Measurements from ENCODE around the gene NASP.

Gene NASP

DNA sequence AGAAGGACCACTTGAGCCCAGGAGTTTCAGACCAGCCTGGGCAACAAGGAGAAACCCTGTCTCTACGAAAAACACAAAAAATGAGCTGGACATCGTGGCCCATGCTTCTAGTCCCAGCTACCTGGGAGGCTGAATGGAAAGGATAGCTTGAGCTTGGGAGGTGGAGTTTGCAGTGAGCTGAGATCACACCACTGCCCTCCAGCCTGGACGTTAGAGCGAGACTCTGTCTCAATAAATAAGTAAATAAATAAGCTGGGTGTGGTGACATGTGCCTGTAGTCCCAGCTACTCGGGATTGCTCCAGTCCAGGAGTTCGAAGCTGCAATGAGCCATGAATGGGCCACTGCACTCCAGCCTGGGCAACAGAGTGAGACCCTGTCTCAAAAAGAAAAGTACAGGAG lies 29.6 kb upstream of the NASP start:
- no peak overlapping the region for H3K4me3 ChIP-seq (ENCODE audit: low read depth in 1 of 2, low read length in 2 of 2)
- H3K27me3 ChIP-seq (ENCODE audit: insufficient read depth, low read length, poor library complexity): no peaks in the 10 kb centered on the region
- no peak for TF ChIP-seq EZH2 (IDR thresholded peaks at IDR 0.05; ENCODE audit: borderline replicate concordance, low read depth, low read length, severe bottlenecking)
- TF ChIP-seq, protein P1, sequence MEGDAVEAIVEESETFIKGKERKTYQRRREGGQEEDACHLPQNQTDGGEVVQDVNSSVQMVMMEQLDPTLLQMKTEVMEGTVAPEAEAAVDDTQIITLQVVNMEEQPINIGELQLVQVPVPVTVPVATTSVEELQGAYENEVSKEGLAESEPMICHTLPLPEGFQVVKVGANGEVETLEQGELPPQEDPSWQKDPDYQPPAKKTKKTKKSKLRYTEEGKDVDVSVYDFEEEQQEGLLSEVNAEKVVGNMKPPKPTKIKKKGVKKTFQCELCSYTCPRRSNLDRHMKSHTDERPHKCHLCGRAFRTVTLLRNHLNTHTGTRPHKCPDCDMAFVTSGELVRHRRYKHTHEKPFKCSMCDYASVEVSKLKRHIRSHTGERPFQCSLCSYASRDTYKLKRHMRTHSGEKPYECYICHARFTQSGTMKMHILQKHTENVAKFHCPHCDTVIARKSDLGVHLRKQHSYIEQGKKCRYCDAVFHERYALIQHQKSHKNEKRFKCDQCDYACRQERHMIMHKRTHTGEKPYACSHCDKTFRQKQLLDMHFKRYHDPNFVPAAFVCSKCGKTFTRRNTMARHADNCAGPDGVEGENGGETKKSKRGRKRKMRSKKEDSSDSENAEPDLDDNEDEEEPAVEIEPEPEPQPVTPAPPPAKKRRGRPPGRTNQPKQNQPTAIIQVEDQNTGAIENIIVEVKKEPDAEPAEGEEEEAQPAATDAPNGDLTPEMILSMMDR (IDR thresholded peaks at IDR 0.05; ENCODE audit: borderline replicate concordance, extremely low read depth, low read length, poor library complexity, severe bottlenecking): no peak
- H3K4me2 ChIP-seq (ENCODE audit: insufficient read depth, low read length): no peak overlapping the region
- no peak overlapping the region for H3K9ac ChIP-seq (ENCODE audit: low read depth, low read length)
- DNase-seq (no peak), ATAC-seq (ENCODE audit: insufficient read depth, low read depth) (no peak)
- H3K79me2 ChIP-seq (ENCODE audit: insufficient read depth, low read length): peaks cover 60% of the 10 kb centered on the region
- H2AFZ ChIP-seq (ENCODE audit: low read depth, low read length): no peak overlapping the region
- no peak overlapping the region for H3K27ac ChIP-seq (ENCODE audit: low read length)
- H3K9me3 ChIP-seq (ENCODE audit: insufficient read depth, low read length, severe bottlenecking): no peaks in the 10 kb centered on the region
- H3K4me1 ChIP-seq (ENCODE audit: insufficient read depth, low read length): peaks cover 26% of the 10 kb centered on the region
- peaks cover 6% of the 10 kb centered on the region; the same call in 1 of the 2 replicates for H4K20me1 ChIP-seq (ENCODE audit: insufficient read depth, low read length)
- peaks cover 25% of the 10 kb centered on the region for H3K36me3 ChIP-seq (ENCODE audit: insufficient read depth, low read length)

DNA sequence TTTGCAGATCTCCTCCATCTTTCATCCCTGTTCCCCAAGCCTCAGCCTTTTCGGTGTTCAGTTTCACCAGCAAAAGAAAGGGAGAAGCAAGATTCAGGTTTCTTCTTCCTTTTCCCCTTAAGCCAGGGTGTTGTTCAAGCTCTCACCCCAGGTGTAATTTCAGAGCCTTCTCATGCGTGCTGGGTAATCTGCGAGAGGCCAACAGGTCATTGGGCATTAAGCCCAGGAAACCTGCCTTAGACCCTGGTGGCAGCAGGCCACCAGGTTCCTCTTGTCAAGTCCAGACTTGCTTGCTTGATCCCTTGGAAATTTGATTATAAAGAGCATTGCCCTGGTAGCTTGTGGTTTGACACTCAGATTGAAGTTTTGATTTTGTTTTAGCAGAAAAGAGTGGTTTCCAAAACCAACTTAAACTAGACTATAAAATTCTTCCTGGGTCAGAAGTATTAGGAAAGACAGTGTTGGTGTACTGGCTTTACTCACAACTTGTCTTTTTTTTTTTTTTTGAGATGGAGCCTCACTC lies 26.4 kb upstream of the NASP start:
- H3K36me3 ChIP-seq (ENCODE audit: insufficient read depth, low read length): peaks cover 45% of the 10 kb centered on the region
- ATAC-seq (ENCODE audit: insufficient read depth, low read depth): no peak
- TF ChIP-seq EZH2 (IDR thresholded peaks at IDR 0.05; ENCODE audit: borderline replicate concordance, low read depth, low read length, severe bottlenecking): no peak
- TF ChIP-seq, protein P1 (IDR thresholded peaks at IDR 0.05; ENCODE audit: borderline replicate concordance, extremely low read depth, low read length, poor library complexity, severe bottlenecking): no peak
- no peaks in the 10 kb centered on the region for H3K27me3 ChIP-seq (ENCODE audit: insufficient read depth, low read length, poor library complexity)
- H3K4me1 ChIP-seq (ENCODE audit: insufficient read depth, low read length): peaks cover 3% of the 10 kb centered on the region
- no peak for DNase-seq
- H3K9me3 ChIP-seq (ENCODE audit: insufficient read depth, low read length, severe bottlenecking): no peaks in the 10 kb centered on the region
- peak overlapping the region; percentile 31; the same call in 1 of the 2 replicates for H3K27ac ChIP-seq (ENCODE audit: low read length)
- no peak overlapping the region for H3K4me2 ChIP-seq (ENCODE audit: insufficient read depth, low read length)
- H3K79me2 ChIP-seq (ENCODE audit: insufficient read depth, low read length): peaks cover 56% of the 10 kb centered on the region
- H3K4me3 ChIP-seq (ENCODE audit: low read depth in 1 of 2, low read length in 2 of 2): no peak overlapping the region
- H4K20me1 ChIP-seq (ENCODE audit: insufficient read depth, low read length): peaks cover 10% of the 10 kb centered on the region; the same call in 1 of the 2 replicates
- H2AFZ ChIP-seq (ENCODE audit: low read depth, low read length): no peak overlapping the region
- no peak overlapping the region for H3K9ac ChIP-seq (ENCODE audit: low read depth, low read length)

DNA sequence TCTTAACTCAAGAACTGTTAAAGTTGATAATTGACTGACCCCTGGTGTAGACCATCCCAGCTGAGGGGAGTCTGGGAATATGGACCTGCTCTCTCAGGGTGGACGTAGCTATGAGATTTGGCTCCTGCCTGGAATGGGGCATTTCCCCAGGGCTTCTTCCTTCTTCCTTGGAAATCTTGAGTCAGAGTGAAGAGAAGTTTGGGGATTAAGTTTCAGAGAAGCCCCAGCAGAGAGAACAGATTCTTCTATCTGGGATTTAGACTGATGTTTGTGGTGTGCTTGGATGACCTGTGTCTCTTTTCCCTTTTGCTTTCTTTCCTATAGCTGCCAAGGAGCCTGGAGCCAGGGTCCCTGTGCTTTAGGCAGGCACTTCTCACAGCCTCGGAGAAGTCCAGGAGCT lies 20.0 kb upstream of the NASP start:
- H3K4me2 ChIP-seq (ENCODE audit: insufficient read depth, low read length): no peak overlapping the region
- H3K9ac ChIP-seq (ENCODE audit: low read depth, low read length): no peak overlapping the region
- no peak overlapping the region for H3K27ac ChIP-seq (ENCODE audit: low read length)
- H3K4me3 ChIP-seq (ENCODE audit: low read depth in 1 of 2, low read length in 2 of 2): no peak overlapping the region
- peaks cover 75% of the 10 kb centered on the region for H3K36me3 ChIP-seq (ENCODE audit: insufficient read depth, low read length)
- no peaks in the 10 kb centered on the region for H3K9me3 ChIP-seq (ENCODE audit: insufficient read depth, low read length, severe bottlenecking)
- ATAC-seq (ENCODE audit: insufficient read depth, low read depth) (no peak), DNase-seq (no peak)
- no peak for TF ChIP-seq EZH2 (IDR thresholded peaks at IDR 0.05; ENCODE audit: borderline replicate concordance, low read depth, low read length, severe bottlenecking)
- TF ChIP-seq, protein P1 (IDR thresholded peaks at IDR 0.05; ENCODE audit: borderline replicate concordance, extremely low read depth, low read length, poor library complexity, severe bottlenecking): no peak
- peaks cover 19% of the 10 kb centered on the region for H3K79me2 ChIP-seq (ENCODE audit: insufficient read depth, low read length)
- peaks cover 7% of the 10 kb centered on the region; the same call in 1 of the 2 replicates for H4K20me1 ChIP-seq (ENCODE audit: insufficient read depth, low read length)
- H3K27me3 ChIP-seq (ENCODE audit: insufficient read depth, low read length, poor library complexity): no peaks in the 10 kb centered on the region
- no peak overlapping the region for H2AFZ ChIP-seq (ENCODE audit: low read depth, low read length)
- no peaks in the 10 kb centered on the region for H3K4me1 ChIP-seq (ENCODE audit: insufficient read depth, low read length)

All from DND-41 (cell line).